ENCODE data around the gene WIPI1.
"Not testable (repeated sequence)": the region's sequence is repeated elsewhere in the genome, so short reads cannot be mapped to it uniquely, and the experiment has no call there.

WIPI1 gene

DNA sequence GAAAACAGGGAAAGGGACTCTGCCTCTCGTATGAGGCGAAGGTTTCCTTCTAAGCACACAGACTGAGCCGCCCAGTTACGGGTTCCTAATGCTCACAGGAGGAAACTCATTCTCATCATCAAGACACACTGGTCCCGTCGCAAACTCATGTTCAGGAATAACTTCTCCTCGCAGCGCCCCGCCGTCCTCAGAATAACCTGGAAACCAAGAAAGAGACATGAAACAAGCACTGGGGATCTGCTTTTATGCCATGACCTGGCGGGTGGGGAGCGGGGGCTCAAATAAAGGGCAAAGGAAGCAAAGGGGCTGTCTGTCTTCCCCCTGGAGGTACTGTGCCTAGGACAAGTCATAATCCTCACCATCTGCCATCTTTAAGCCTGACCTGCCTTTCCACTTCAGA, 31.3 kb downstream of the WIPI1 start:
- H3K9me3 ChIP-seq (ENCODE audit: insufficient read depth, low read depth, low read length) = no peaks in the 10 kb centered on the region
- 95% methylated on average over 12 of the region's 12 CpGs for WGBS

DNA sequence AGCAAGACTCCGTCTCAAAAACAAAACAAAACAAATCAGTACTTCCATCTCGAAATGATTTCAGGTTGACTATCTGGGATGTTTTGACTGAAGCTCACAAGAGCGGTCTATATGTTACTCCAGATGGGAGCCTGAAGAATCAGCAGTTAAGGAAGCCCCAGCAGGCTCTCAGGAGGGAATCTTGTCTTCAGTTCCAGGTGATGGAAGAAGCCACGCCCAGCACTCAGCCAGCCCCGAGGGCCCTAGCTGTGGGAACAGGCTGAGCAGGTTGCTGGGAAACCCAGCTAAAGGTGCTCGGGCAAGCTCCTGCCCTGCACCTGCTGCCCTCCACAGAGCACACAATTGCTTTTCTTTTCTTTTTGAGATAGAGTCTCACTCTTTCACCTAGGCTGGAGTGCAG, 32.4 kb downstream of the WIPI1 start:
- H3K27ac ChIP-seq (ENCODE audit: low read depth, low read length) = no peak overlapping the region
- no peaks in the 10 kb centered on the region for H3K27me3 ChIP-seq (ENCODE audit: insufficient read depth, low read length)
- peaks cover 16% of the 10 kb centered on the region for H3K36me3 ChIP-seq (ENCODE audit: insufficient read depth, low read length)
- 78% methylated on average over 6 of the region's 6 CpGs for WGBS
- no peaks in the 10 kb centered on the region for H3K9me3 ChIP-seq (ENCODE audit: insufficient read depth, low read depth, low read length)
- H3K4me3 ChIP-seq (ENCODE audit: low read length) = no peak overlapping the region
- peaks cover 10% of the 10 kb centered on the region; the same call in 1 of the 2 replicates for H3K4me1 ChIP-seq (ENCODE audit: insufficient read depth, low read length)
- no peak overlapping the region for H3K9ac ChIP-seq (ENCODE audit: low read depth, low read length)

More for the DNA sequence above, 31.3 kb downstream of the WIPI1 start:
- H3K4me3 ChIP-seq (ENCODE audit: low read length) = no peak overlapping the region
- peaks cover 10% of the 10 kb centered on the region; the same call in 1 of the 2 replicates for H3K36me3 ChIP-seq (ENCODE audit: insufficient read depth, low read length)
- H3K27ac ChIP-seq (ENCODE audit: low read depth, low read length) = no peak overlapping the region
- H3K9ac ChIP-seq (ENCODE audit: low read depth, low read length) = no peak overlapping the region
- H3K4me1 ChIP-seq (ENCODE audit: insufficient read depth, low read length) = peaks cover 10% of the 10 kb centered on the region; the same call in 1 of the 2 replicates
- H3K27me3 ChIP-seq (ENCODE audit: insufficient read depth, low read length) = no peaks in the 10 kb centered on the region

DNA sequence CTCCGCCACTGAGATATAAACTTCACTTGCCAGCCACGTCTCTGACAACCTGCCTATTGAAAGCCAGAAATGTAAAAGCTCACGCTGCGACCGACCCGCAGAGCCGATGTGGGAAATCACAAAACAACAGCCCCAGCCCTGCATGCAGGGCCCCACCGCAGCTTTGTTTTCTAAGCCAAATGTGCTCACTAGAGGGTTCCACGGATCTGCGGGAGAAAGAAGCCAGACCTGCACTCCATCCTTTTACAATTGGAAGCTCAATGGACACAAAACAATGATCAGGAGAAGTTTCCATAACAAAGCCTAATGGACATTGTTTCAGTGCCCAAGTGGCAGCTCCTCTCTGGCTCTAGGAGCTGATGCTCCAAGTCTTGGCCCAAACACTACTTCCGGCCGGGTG, 33.1 kb downstream of the WIPI1 start:
- Histone ChIP-seq H3K4me1 (ENCODE audit: insufficient read depth, low read length) (peaks cover 10% of the 10 kb centered on the region; the same call in 1 of the 2 replicates), H3K27ac (ENCODE audit: low read depth, low read length) (no peak overlapping the region), H3K9ac (ENCODE audit: low read depth, low read length) (no peak overlapping the region), H3K4me3 (ENCODE audit: low read length) (no peak overlapping the region), H3K27me3 (ENCODE audit: insufficient read depth, low read length) (no peaks in the 10 kb centered on the region), H3K36me3 (ENCODE audit: insufficient read depth, low read length) (peaks cover 19% of the 10 kb centered on the region), H3K9me3 (ENCODE audit: insufficient read depth, low read depth, low read length) (no peaks in the 10 kb centered on the region)
- WGBS = 79% methylated on average over 12 of the region's 12 CpGs

DNA sequence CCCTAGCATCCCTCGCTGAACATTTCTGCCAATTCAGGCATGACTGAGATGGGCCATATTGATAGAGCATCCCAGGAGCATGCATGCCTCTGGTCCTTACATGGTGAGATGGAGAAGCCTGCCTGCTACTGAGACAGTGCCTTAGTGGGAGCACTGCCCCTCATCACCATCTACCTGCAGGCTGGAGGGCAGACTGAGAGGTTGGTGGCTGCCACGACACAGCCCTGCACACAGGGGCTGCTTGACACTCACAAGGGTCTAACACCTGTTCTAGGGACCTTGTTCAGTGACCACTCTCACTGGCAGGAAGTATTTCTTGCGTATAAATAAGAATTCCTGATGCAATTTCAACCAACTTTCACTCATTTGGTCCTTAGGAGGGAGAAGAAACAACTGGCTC, 34.0 kb downstream of the WIPI1 start:
- no peak overlapping the region for H3K9ac ChIP-seq (ENCODE audit: low read depth, low read length)
- H3K36me3 ChIP-seq (ENCODE audit: insufficient read depth, low read length) = peaks cover 16% of the 10 kb centered on the region
- H3K27me3 ChIP-seq (ENCODE audit: insufficient read depth, low read length) = no peaks in the 10 kb centered on the region
- H3K27ac ChIP-seq (ENCODE audit: low read depth, low read length) = no peak overlapping the region
- H3K4me1 ChIP-seq (ENCODE audit: insufficient read depth, low read length) = peaks cover 10% of the 10 kb centered on the region; the same call in 1 of the 2 replicates
- H3K9me3 ChIP-seq (ENCODE audit: insufficient read depth, low read depth, low read length) = no peaks in the 10 kb centered on the region
- H3K4me3 ChIP-seq (ENCODE audit: low read length) = no peak overlapping the region
- whole genome bisulfite sequencing = 96% methylated on average over 3 of the region's 3 CpGs

DNA sequence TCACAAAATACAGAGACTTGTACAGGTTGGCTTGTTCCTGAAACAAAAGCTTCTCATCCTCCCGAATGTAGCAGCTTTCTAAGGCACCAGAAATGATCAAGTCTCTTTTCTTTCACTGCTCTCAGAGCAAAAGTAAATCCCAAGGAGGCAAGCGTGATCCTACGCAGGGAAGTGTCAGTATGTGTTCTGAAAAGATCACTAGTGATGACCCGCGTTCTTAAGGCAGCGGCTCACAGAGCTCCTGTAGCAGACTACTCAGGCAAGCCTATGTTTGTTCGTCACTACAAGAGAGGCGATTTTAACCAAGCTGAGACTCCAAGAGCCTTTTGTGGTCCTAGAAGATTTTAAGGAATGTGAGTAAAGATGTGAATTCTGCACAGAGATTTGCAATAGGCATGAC, 34.5 kb downstream of the WIPI1 start:
- 93% methylated on average over 8 of the region's 8 CpGs for WGBS
- H3K27ac ChIP-seq (ENCODE audit: low read depth, low read length) = no peak overlapping the region
- H3K4me1 ChIP-seq (ENCODE audit: insufficient read depth, low read length) = peaks cover 10% of the 10 kb centered on the region; the same call in 1 of the 2 replicates
- H3K9ac ChIP-seq (ENCODE audit: low read depth, low read length) = no peak overlapping the region
- H3K9me3 ChIP-seq (ENCODE audit: insufficient read depth, low read depth, low read length) = no peaks in the 10 kb centered on the region
- H3K36me3 ChIP-seq (ENCODE audit: insufficient read depth, low read length) = peaks cover 16% of the 10 kb centered on the region
- no peaks in the 10 kb centered on the region for H3K27me3 ChIP-seq (ENCODE audit: insufficient read depth, low read length)
- H3K4me3 ChIP-seq (ENCODE audit: low read length) = no peak overlapping the region

DNA sequence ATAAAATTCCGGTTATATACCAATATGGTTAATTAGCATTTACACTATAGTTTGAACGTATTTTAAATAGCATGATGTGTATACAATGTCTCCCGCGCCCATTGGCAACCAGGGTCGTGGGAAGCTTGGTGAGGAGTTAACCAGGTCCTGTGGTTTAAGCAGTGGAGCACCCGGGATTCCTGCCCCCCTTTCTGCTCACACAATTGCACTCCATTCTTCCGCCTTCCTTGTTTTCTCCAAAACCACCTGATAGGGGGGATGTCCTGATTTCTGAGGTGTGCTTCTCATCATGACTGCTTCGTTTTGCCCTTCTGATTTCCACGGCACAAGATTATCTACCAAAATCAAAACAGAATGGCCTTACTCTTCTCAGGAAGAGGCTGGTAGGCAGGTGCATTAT, 35.8 kb downstream of the WIPI1 start:
- no peaks in the 10 kb centered on the region for H3K27me3 ChIP-seq (ENCODE audit: insufficient read depth, low read length)
- no peaks in the 10 kb centered on the region for H3K9me3 ChIP-seq (ENCODE audit: insufficient read depth, low read depth, low read length)
- peaks cover 10% of the 10 kb centered on the region; the same call in 1 of the 2 replicates for H3K4me1 ChIP-seq (ENCODE audit: insufficient read depth, low read length)
- 86% methylated on average over 7 of the region's 9 CpGs for WGBS
- no peak overlapping the region for H3K4me3 ChIP-seq (ENCODE audit: low read length)
- H3K9ac ChIP-seq (ENCODE audit: low read depth, low read length) = no peak overlapping the region
- H3K36me3 ChIP-seq (ENCODE audit: insufficient read depth, low read length) = peaks cover 16% of the 10 kb centered on the region
- H3K27ac ChIP-seq (ENCODE audit: low read depth, low read length) = no peak overlapping the region

DNA sequence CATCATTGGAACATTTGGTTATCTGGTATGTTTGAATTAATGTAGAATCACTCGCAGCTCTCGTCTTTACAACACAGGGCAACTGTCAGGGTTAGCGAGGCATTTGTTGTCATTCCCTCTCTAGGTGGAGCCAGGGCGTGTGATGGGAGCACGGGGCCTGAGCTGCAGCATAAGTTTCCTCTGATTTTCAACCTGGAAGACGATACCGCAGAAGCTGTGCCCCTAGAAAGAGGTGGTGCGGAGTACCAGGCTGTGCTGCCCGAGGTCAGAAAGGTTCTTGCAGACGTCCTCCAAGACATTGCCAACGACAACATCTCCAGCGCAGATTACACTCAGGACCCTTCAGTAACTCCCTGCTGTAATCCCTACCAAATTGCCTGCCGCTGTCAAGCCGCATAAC, 37.2 kb downstream of the WIPI1 start:
- no peak overlapping the region for H3K9ac ChIP-seq (ENCODE audit: low read depth, low read length)
- WGBS = 92% methylated on average over 14 of the region's 14 CpGs
- no peaks in the 10 kb centered on the region for H3K27me3 ChIP-seq (ENCODE audit: insufficient read depth, low read length)
- peaks cover 12% of the 10 kb centered on the region for H3K36me3 ChIP-seq (ENCODE audit: insufficient read depth, low read length)
- H3K27ac ChIP-seq (ENCODE audit: low read depth, low read length) = no peak overlapping the region
- no peak overlapping the region for H3K4me3 ChIP-seq (ENCODE audit: low read length)
- no peaks in the 10 kb centered on the region for H3K9me3 ChIP-seq (ENCODE audit: insufficient read depth, low read depth, low read length)
- H3K4me1 ChIP-seq (ENCODE audit: insufficient read depth, low read length) = peaks cover 10% of the 10 kb centered on the region; the same call in 1 of the 2 replicates

DNA sequence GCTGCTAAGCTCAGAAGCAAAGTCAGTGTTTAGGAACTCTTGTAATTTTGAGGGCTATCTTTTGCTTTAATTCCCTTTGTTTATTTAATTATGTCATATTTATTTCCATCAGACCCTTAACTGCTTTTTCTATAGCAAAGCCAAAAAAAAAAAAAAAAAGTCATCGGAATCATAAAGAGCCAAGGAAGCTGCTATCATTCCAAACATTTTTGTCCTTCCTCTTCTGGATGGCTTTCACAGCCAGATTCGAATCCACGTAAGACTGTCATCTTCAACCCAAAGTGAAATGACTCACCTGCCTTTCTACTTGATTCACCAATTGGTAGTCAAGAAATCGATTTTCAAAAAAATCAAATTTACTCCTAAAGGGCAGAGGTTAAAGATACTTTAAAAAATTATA, 38.4 kb downstream of the WIPI1 start:
- Histone ChIP-seq H3K36me3 (ENCODE audit: insufficient read depth, low read length) (peaks cover 12% of the 10 kb centered on the region), H3K27ac (ENCODE audit: low read depth, low read length) (no peak overlapping the region), H3K4me1 (ENCODE audit: insufficient read depth, low read length) (peaks cover 4% of the 10 kb centered on the region; the same call in 1 of the 2 replicates), H3K27me3 (ENCODE audit: insufficient read depth, low read length) (no peaks in the 10 kb centered on the region), H3K9ac (ENCODE audit: low read depth, low read length) (no peak overlapping the region), H3K9me3 (ENCODE audit: insufficient read depth, low read depth, low read length) (no peaks in the 10 kb centered on the region), H3K4me3 (ENCODE audit: low read length) (no peak overlapping the region)
- WGBS = 90% methylated on average over 3 of the region's 4 CpGs

DNA sequence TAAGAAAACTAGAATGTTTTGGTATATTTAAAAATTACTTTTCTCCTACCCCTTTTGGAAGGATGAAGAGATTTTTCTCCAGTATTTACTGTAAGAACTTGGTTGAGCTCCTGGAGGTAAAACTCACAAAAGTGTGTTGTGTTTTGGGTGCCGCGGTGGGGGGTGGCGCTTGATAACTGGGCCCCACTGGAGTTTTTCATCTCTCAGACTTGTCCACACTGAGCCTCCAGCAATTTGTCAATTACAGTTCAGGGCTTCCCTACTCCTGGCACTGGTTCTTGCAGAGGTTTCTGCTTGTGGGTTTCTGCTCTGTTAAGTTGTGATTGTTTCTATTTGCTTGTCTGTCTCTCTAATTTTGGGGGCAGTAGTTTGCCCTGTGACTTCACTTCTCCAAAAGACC, 40.0 kb downstream of the WIPI1 start:
- H3K4me3 ChIP-seq (ENCODE audit: low read length) = no peak overlapping the region
- H3K27me3 ChIP-seq (ENCODE audit: insufficient read depth, low read length) = no peaks in the 10 kb centered on the region
- H3K9me3 ChIP-seq (ENCODE audit: insufficient read depth, low read depth, low read length) = no peaks in the 10 kb centered on the region
- no peak overlapping the region for H3K27ac ChIP-seq (ENCODE audit: low read depth, low read length)
- no peak overlapping the region for H3K9ac ChIP-seq (ENCODE audit: low read depth, low read length)
- WGBS = 98% methylated on average over 3 of the region's 3 CpGs
- H3K36me3 ChIP-seq (ENCODE audit: insufficient read depth, low read length) = peaks cover 12% of the 10 kb centered on the region
- no peaks in the 10 kb centered on the region for H3K4me1 ChIP-seq (ENCODE audit: insufficient read depth, low read length)

DNA sequence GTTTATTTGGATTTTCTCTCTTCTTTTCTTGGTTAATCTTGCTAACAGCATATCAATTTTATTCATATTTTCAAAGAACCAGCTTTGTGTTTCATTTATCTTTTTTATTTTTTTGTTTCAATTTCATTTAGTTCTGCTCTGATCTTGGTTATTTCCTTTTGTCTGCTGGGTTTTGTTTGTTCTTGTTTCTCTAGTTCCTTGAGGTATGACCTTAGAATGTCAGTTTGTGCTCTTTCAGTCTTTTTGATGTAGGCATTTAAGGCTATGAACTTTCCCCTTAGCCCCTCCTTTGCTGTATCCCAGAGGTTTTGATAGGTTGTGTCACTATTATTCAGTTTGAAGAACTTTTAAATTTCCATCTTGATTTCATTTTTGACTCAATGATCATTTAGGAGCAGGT, 42.4 kb downstream of the WIPI1 start:
- not testable (repeated sequence) for H3K27me3 ChIP-seq (ENCODE audit: insufficient read depth, low read length); H3K4me3 ChIP-seq (ENCODE audit: low read length); H3K36me3 ChIP-seq (ENCODE audit: insufficient read depth, low read length); H3K27ac ChIP-seq (ENCODE audit: low read depth, low read length); H3K9ac ChIP-seq (ENCODE audit: low read depth, low read length); H3K9me3 ChIP-seq (ENCODE audit: insufficient read depth, low read depth, low read length); H3K4me1 ChIP-seq (ENCODE audit: insufficient read depth, low read length)

DNA sequence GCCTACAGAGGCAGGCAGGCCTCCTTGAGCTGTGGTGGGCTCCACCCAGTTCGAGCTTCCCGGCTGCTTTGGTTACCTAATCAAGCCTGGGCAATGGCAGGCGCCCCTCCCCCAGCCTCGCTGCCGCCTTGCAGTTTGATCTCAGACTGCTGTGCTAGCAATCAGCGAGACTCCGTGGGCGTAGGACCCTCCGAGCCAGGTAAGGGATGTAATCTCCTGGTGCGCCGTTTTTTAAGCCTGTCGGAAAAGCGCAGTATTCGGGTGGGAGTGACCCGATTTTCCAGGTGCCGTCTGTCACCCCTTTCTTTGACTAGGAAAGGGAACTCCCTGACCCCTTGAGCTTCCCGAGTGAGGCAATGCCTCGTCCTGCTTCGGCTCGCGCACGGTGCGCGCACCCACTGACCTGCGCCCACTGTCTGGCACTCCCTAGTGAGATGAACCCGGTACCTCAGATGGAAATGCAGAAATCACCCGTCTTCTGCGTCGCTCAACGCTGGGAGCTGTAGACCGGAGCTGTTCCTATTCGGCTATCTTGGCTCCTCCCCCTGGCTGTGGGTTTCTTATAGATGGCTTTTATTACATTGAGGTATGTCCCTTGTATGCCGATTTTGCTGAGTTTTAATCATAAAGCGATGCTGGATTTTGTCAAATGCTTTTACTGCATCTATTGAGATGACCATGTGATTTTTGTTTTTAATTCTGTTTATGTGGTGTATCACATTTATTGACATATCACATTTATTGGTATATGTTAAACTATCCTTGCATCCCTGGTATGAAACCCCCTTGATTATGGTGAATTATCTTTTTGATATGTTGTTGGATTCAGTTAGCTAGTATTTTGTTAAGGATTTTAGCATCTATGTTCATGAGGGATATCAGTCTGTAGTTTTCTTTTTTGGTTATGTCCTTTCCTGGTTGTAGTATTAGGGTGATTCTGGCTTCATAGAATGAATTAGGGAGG, 43.4 kb downstream of the WIPI1 start:
- H3K27me3 ChIP-seq (ENCODE audit: insufficient read depth, low read length); H3K9ac ChIP-seq (ENCODE audit: low read depth, low read length); H3K4me1 ChIP-seq (ENCODE audit: insufficient read depth, low read length); H3K9me3 ChIP-seq (ENCODE audit: insufficient read depth, low read depth, low read length); H3K36me3 ChIP-seq (ENCODE audit: insufficient read depth, low read length); H3K27ac ChIP-seq (ENCODE audit: low read depth, low read length): not testable (repeated sequence)
- 5% methylated on average over 30 of the region's 34 CpGs for WGBS
- peak overlapping the region; percentile 61 for H3K4me3 ChIP-seq (ENCODE audit: low read length)

Measured in HUES64 (cell line).